HG02623 (cell line): ENCODE data around the gene PLAU.
"Not testable (repeated sequence)": the region's sequence is repeated elsewhere in the genome, so short reads cannot be mapped to it uniquely, and the experiment has no call there.

Experiments
- ATAC-seq: cut with Tn5 transposase; IDR thresholded peaks from one replicate; pipeline ENCODE4 v1.9.1; 2021; ENCODE audit warnings: moderate library complexity; ENCODE audit not compliant: unreplicated experiment

PLAU gene

DNA sequence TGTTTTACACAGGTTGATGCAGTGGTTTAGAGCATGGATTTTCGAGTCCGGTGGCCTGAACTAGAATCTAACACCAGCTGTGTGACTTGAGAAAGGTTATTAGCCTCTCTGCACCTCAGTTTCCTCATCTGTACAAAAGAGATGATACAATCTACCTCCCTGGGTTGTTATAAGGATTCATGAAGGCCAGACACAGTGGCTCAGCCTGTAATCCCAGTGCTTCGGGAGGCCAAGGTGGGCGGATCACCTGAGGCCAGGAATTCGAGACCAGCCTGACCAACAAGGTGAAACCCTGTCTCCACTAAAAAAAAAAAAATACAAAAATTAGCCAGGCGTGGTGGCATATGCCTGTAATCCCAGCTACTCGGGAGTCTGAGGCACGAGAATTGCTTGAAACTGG lies 8.5 kb downstream of the PLAU start:
- ATAC-seq: not testable (repeated sequence)

DNA sequence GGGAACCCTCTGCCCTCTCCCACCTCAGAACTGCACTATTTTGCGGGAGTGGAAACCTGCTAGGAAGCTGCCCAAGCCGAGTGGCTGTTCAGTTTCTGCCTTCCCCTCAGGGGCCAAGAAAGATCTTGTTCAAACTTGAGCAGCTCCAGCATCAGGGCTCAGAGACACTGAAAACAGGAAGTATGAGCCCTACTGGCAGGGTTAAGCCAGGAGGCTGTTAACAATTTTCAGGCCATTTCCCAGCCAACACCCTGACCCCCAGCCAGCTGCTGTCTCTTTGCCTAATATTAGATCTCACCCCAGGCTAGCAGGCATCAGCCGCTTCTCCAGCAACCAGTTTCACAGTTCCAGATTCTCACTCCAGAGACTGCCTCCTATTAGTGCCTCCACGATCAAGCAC lies 9.2 kb downstream of the PLAU start:
- ATAC-seq: no peak

GRCh38 chr10:73922007-73922863 lies 11.3 kb downstream of the PLAU start:
- ATAC-seq: no peak

GRCh38 chr10:73922864-73923133 lies 11.9 kb downstream of the PLAU start:
- ATAC-seq: no peak

- ATAC-seq: no peak
Measured at GRCh38 chr10:73923935-73924598, 13.1 kb downstream of the PLAU start.

- no peak for ATAC-seq
Measured at GRCh38 chr10:73924935-73925334, 14.0 kb downstream of the PLAU start.

DNA sequence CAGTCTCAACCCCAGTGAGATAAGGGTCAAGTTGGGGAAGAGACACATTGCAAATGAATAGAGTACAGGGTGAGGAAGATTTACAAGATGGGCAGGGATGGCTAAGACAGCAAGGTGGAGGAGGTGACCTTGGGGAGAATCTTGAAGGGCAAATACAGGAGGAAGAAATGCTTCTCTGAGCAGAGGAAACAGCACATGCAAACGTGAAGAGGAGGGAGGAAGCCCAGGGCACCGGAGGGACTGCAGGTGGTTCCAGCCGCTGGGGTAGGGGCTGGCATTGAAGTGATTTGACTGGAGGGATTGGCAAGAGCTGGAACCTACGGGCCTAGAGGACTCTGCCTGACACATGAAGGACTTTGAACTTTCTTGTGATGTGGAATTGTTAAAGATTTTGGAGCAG lies 14.6 kb downstream of the PLAU start:
- no peak for ATAC-seq

GRCh38 chr10:73926152-73926764 lies 15.3 kb downstream of the PLAU start:
- no peak for ATAC-seq

- not testable (repeated sequence) for ATAC-seq
Measured at GRCh38 chr10:73930630-73931327, 19.8 kb downstream of the PLAU start.

GRCh38 chr10:73931767-73932619 lies 21.1 kb downstream of the PLAU start:
- peak; percentile 67 for ATAC-seq

- ATAC-seq: no peak
Measured at GRCh38 chr10:73932620-73933112, 21.7 kb downstream of the PLAU start.

DNA sequence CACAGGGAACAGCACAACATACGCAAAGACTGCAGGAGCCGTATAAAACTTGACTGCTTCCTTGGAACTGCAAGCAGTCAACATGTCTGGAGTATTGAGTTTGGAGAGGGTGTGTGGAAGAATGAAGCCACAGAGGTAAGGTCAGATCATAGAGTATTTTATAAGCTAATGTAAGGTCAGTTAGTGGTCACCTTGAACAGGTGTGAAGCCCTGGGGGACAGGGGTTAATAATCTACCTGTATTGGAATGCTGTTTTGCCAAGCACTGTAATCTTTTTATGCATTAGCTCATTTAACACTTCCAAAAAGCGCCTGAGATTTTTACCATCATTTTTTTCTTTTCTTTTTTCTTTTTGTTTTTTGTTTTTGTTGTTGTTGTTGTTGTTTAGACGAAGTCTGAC lies 23.1 kb downstream of the PLAU start:
- no peak for ATAC-seq

- ATAC-seq: no peak
Measured at GRCh38 chr10:73935895-73936294, 25.0 kb downstream of the PLAU start.

- no peak for ATAC-seq
Measured at GRCh38 chr10:73937333-73938043, 26.6 kb downstream of the PLAU start.

- ATAC-seq: peak; percentile 58
Measured at GRCh38 chr10:73940634-73941221, 29.8 kb downstream of the PLAU start.

DNA sequence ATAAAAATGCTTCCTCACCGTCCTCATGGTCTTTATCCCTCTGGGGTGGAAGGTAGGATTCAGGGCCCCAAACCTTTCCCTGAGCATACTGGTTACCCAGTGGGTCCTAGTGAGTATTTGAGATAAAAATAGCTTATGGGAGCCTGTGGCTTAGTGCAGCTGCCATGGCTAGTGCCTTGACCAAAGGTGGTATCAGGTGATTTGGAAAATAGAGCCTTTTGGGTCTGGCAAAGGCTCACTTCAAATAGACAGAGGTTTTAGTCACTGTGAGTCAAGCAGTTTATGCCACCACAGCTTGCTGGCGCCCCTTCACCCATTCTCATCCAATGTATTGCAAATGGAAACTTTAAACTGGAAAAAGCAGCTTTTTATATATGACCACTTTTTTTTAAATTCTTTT lies 30.4 kb downstream of the PLAU start:
- no peak for ATAC-seq

GRCh38 chr10:73944356-73945100 lies 33.6 kb downstream of the PLAU start:
- ATAC-seq: no peak

- no peak for ATAC-seq
Measured at GRCh38 chr10:73946253-73947145, 35.6 kb downstream of the PLAU start.
